HEK293T (cell line): ENCODE results near the gene PDGFA.

Experiments
- CTCF ChIA-PET: fragments of 350-600 bp; formaldehyde crosslinking; extraction: SDS; loops from one replicate; lab custom pipeline; 2021; ENCODE audit warnings: antibody characterized with exemption, inconsistent platforms; lab: Yijun Ruan, JAX
- POLR2A ChIA-PET: fragments of 350-600 bp; formaldehyde crosslinking; extraction: SDS; loops from one replicate; lab custom pipeline; 2020; ENCODE audit warnings: antibody characterized with exemption, inconsistent platforms; lab: Yijun Ruan, JAX
- DNase-seq: peaks from one replicate; pipeline ENCODE4 v3.0.0; 2012; ENCODE audit warnings: mixed read lengths; ENCODE audit errors: extremely low spot score
- ARNT ChIP-seq: fragments of 450-650 bp; IDR thresholded peaks from 2 replicates; pipeline ENCODE4 v1.6.1; 2017; ENCODE audit warnings: mild to moderate bottlenecking
- BHLHE40 ChIP-seq: fragments of 450-650 bp; IDR thresholded peaks from 2 replicates; pipeline ENCODE4 v1.6.1; 2016; ENCODE audit warnings: mild to moderate bottlenecking, moderate library complexity, borderline replicate concordance
- CTBP1 ChIP-seq: fragments of 450-650 bp; IDR thresholded peaks from 2 replicates; pipeline ENCODE4 v1.6.1; 2016; ENCODE audit warnings: borderline replicate concordance
- ELF4 ChIP-seq: fragments of 450-650 bp; IDR thresholded peaks from 2 replicates; pipeline ENCODE4 v1.6.1; 2017; ENCODE audit warnings: antibody characterized with exemption
- FOXA1 ChIP-seq: fragments of 450-650 bp; IDR thresholded peaks from 2 replicates; pipeline ENCODE4 v1.6.1; 2016; ENCODE audit warnings: mild to moderate bottlenecking
- FOXK2 ChIP-seq: fragments of 450-650 bp; IDR thresholded peaks from 2 replicates; pipeline ENCODE4 v1.6.1; 2016; ENCODE audit warnings: mild to moderate bottlenecking
- FOXM1 ChIP-seq: fragments of 450-650 bp; IDR thresholded peaks from 2 replicates; pipeline ENCODE4 v1.6.1; 2017; ENCODE audit warnings: mild to moderate bottlenecking, borderline replicate concordance
- HDGF ChIP-seq: fragments of 450-650 bp; IDR thresholded peaks from 2 replicates; pipeline ENCODE4 v1.6.1; 2017; ENCODE audit warnings: antibody characterized with exemption, borderline replicate concordance
- L3MBTL2 ChIP-seq: fragments of 450-650 bp; conservative IDR thresholded peaks from 2 replicates; pipeline ENCODE4 v1.6.1; 2016; ENCODE audit warnings: mild to moderate bottlenecking
- LEF1 ChIP-seq: fragments of 450-650 bp; IDR thresholded peaks from 2 replicates; pipeline ENCODE4 v1.6.1; 2017; ENCODE audit warnings: mild to moderate bottlenecking, borderline replicate concordance
- NFRKB ChIP-seq: fragments of 450-650 bp; IDR thresholded peaks from 2 replicates; pipeline ENCODE4 v1.6.1; 2016; ENCODE audit warnings: mild to moderate bottlenecking, moderate library complexity
- PKNOX1 ChIP-seq: fragments of 450-650 bp; IDR thresholded peaks from 2 replicates; pipeline ENCODE4 v1.6.1; 2016
- SP1 ChIP-seq: fragments of 450-650 bp; IDR thresholded peaks from 2 replicates; pipeline ENCODE4 v1.6.1; 2017
- SUZ12 ChIP-seq: fragments of 450-650 bp; IDR thresholded peaks from 2 replicates; pipeline ENCODE4 v1.6.1; 2016; ENCODE audit warnings: mild to moderate bottlenecking
- TARDBP ChIP-seq: fragments of 450-650 bp; IDR thresholded peaks from 2 replicates; pipeline ENCODE4 v1.6.1; 2016
- ZNF384 ChIP-seq: fragments of 450-650 bp; IDR thresholded peaks from 2 replicates; pipeline ENCODE4 v1.6.1; 2016

PDGFA gene

GRCh38 chr7:527723-528122, 8.1 kb upstream of the PDGFA start:
- no peak for TF ChIP-seq FOXM1
- TF ChIP-seq FOXA1 = no peak
- TF ChIP-seq FOXK2 = no peak
- TF ChIP-seq NFRKB = no peak
- TF ChIP-seq L3MBTL2 = no peak
- no peak for TF ChIP-seq SP1
- TF ChIP-seq PKNOX1 = no peak
- TF ChIP-seq SUZ12 = no peak
- no peak for TF ChIP-seq TARDBP
- no peak for TF ChIP-seq ZNF384
- TF ChIP-seq LEF1 = no peak
- no peak for TF ChIP-seq CTBP1
- TF ChIP-seq BHLHE40 = no peak
- TF ChIP-seq HDGF = no peak
- no peak for TF ChIP-seq ELF4
- no peak for TF ChIP-seq ARNT
- POLR2A ChIA-PET = no interaction called here
- no peak for DNase-seq
- CTCF ChIA-PET = no interaction called here

DNA sequence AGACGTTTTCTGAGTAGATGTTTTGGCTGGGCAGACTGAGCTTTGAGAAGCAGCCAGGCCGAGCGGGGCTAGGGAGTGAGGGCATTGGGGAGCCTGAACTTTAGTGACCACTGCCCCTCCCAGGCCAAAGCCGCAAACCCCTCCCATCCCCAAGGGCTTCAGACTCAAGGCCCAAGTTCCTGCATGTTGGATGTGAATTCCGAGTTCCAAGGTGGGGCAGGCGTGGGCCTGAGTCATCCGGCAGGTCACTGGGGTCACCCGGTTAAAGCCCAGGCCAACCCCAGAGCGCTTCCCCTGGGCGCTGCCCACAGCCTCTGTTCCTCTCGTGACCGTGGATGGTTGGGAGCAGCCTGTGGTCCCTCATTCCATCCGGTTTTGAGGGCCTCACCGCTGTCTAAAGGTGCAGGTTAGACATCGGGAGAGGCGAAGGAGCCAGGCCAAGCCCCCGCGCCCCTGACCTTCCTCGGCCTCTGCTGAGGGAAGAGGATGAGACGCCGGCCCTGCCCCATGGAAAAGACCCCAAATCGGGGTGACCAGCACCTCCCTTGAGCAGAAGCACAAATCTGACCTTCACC, 6.9 kb upstream of the PDGFA start:
- DNase-seq = no peak
- CTCF ChIA-PET = no interaction called here
- POLR2A ChIA-PET = no interaction called here
- no peak for TF ChIP-seq LEF1
- no peak for TF ChIP-seq SUZ12
- no peak for TF ChIP-seq FOXM1
- no peak for TF ChIP-seq FOXK2

GRCh38 chr7:525740-526139, 6.1 kb upstream of the PDGFA start:
- ChIA-PET CTCF (no interaction called here), POLR2A (no interaction called here)
- DNase-seq = no peak
- no peak for TF ChIP-seq BHLHE40
- TF ChIP-seq ARNT = no peak
- no peak for TF ChIP-seq ELF4
- no peak for TF ChIP-seq PKNOX1
- no peak for TF ChIP-seq SUZ12
- TF ChIP-seq FOXM1 = no peak
- TF ChIP-seq LEF1 = no peak
- no peak for TF ChIP-seq FOXA1

DNA sequence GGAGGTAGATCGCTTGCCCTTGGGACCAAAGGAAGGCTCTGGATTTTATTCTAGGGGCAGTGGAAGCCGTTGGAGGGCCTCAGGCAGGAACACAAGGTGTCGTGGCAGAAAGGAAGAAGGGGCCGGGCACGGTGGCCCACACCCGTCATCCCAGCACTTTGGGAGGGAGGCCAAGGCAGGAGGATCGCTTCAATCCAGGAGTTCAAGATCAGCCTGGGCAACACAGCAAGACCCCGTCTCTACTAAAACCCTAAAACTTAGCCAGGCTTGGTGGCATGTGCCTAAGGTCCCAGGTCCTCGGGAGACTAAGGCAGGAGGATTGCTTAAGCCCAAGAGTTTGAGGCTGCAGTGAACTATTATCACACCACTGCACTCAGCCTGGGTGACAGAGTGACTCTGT, 5.2 kb upstream of the PDGFA start:
- ChIA-PET CTCF (no interaction called here), POLR2A (no interaction called here)
- DNase-seq = no peak
- TF ChIP-seq FOXA1 (no peak), HDGF (no peak), L3MBTL2 (no peak), FOXM1 (no peak), SP1 (no peak), BHLHE40 (no peak), CTBP1 (no peak), PKNOX1 (no peak), SUZ12 (no peak), ARNT (no peak), LEF1 (no peak), TARDBP (no peak), FOXK2 (no peak), NFRKB (no peak), ZNF384 (no peak), ELF4 (no peak)

GRCh38 chr7:523347-524336, 4.0 kb upstream of the PDGFA start:
- ChIA-PET POLR2A (no interaction called here), CTCF (no interaction called here)
- TF ChIP-seq CTBP1 = no peak
- no peak for TF ChIP-seq ZNF384
- TF ChIP-seq SP1 = no peak
- TF ChIP-seq LEF1 = no peak
- no peak for TF ChIP-seq FOXA1
- TF ChIP-seq NFRKB = no peak
- DNase-seq = no peak

DNA sequence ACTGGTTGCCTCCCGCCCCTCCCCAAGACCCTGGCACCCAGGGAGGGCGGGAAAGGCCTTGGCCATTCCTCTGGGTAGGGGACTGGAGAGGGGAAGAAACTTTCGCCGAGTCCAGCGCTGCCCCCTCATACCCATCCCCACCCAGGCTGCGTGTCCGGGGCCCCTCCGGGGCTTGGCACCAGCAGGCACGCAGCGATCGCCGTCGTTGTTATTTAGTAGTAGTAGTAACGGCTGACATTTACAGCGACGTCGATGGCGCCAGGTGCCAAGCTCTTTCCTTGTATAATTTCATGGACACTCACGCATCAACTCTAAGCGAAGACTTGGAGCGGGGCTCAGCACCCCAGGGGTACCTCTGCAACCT, 3.3 kb upstream of the PDGFA start:
- TF ChIP-seq TARDBP = no peak
- TF ChIP-seq FOXA1 = no peak
- no peak for TF ChIP-seq ELF4
- TF ChIP-seq SP1 = no peak
- TF ChIP-seq HDGF = no peak
- no peak for TF ChIP-seq LEF1
- TF ChIP-seq CTBP1 = no peak
- no peak for TF ChIP-seq SUZ12
- no peak for TF ChIP-seq ARNT
- TF ChIP-seq BHLHE40 = no peak
- no peak for TF ChIP-seq L3MBTL2
- no peak for TF ChIP-seq FOXM1
- TF ChIP-seq PKNOX1 = no peak
- no peak for TF ChIP-seq FOXK2
- TF ChIP-seq ZNF384 = no peak
- TF ChIP-seq NFRKB = no peak
- POLR2A ChIA-PET = no interaction called here
- CTCF ChIA-PET = no interaction called here
- no peak for DNase-seq
